C4-2B (cell line): ENCODE data around the gene MRFAP1L1.

Experiments used
- H3K27ac ChIP-seq: fragments of 450-650 bp; 2 replicates; pipeline ENCODE4 v1.5.1; 2017
- ZFX ChIP-seq: fragments of 450-650 bp; IDR thresholded peaks from 2 replicates; pipeline ENCODE4 v1.6.1; 2017
- TF ChIP-seq, protein P1 (sequence below): fragments of 450-650 bp; conservative IDR thresholded peaks from 2 replicates; pipeline ENCODE4 v1.5.1; 2017; ENCODE audit warnings: mild to moderate bottlenecking

The MRFAP1L1 gene

DNA sequence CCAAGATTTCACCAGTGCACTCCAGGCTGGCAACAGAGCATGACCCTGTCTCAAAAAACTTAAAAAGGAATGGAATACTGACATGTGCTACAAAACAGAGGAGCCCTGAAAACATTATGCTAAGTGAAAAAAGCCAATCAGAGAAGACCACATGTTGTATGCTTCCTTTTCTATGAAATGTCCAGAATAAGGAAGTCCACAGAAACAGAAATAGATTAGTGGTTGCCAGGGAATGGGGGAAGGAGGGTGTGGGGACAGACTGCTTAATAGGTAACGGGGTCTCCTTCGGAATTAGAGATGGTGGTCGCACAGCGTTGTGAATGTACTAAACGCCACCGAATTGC lies 42.8 kb upstream of the MRFAP1L1 start:
- peak overlapping the region; percentile 94 for H3K27ac ChIP-seq
- TF ChIP-seq ZFX = no peak
- TF ChIP-seq, protein P1, sequence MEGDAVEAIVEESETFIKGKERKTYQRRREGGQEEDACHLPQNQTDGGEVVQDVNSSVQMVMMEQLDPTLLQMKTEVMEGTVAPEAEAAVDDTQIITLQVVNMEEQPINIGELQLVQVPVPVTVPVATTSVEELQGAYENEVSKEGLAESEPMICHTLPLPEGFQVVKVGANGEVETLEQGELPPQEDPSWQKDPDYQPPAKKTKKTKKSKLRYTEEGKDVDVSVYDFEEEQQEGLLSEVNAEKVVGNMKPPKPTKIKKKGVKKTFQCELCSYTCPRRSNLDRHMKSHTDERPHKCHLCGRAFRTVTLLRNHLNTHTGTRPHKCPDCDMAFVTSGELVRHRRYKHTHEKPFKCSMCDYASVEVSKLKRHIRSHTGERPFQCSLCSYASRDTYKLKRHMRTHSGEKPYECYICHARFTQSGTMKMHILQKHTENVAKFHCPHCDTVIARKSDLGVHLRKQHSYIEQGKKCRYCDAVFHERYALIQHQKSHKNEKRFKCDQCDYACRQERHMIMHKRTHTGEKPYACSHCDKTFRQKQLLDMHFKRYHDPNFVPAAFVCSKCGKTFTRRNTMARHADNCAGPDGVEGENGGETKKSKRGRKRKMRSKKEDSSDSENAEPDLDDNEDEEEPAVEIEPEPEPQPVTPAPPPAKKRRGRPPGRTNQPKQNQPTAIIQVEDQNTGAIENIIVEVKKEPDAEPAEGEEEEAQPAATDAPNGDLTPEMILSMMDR = no peak

DNA sequence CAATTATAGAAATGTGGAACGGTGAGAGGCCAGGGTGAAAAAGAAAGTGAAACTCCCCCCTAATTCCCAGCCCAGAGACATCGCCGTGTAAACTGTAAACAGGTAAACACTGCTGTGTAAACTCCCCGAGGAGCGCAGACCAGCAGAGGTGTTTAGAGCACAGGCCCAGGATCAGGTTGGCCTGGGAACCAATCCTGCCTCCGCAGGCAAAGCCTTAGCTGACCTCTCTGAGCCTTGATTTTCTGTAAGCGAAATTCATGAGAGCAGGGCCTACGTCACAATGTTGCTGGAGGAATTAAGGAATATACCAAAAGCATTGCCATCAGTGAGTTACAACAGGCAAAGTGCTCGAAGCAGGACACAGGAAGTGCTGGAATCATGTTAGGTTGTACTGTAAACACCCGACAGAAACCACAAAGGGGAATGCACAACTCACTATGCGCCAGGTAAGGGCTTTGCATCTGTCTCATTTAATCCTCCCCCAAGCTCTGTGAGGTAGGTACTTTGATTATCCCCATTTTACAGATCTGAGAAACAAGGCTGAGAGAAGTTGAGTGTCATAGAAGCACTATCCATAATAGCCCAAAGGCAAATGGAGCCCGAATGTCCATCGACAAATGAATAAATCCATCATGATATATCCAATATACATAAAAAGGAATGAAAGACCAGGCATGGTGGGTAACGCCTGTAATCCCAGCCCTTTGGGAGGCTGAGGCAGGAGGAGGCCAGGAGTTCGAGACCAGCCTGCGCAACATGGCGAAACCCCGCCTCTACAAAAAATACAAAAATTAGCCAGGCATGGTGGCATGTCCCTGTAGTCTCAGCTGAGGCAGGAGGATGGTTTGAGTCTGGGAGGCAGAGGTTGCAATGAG lies 42.2 kb upstream of the MRFAP1L1 start:
- no peak for TF ChIP-seq ZFX
- TF ChIP-seq, protein P1 = no peak

GRCh38 chr4:6750286-6751221 lies 40.9 kb upstream of the MRFAP1L1 start:
- peak overlapping the region; percentile 94 for H3K27ac ChIP-seq
- TF ChIP-seq, protein P1 = no peak
- TF ChIP-seq ZFX = 0 out of 2 replicates have a peak, but pooled peaks have one; percentile 22

More for the DNA sequence above, 42.2 kb upstream of the MRFAP1L1 start:
- peak overlapping the region; percentile 94 for H3K27ac ChIP-seq

- TF ChIP-seq, protein P1 = no peak
- TF ChIP-seq ZFX = no peak; the same call in 1 of the 2 replicates
- H3K27ac ChIP-seq = peak overlapping the region; percentile 94
Observed at GRCh38 chr4:6749340-6750171, 39.9 kb upstream of the MRFAP1L1 start.

DNA sequence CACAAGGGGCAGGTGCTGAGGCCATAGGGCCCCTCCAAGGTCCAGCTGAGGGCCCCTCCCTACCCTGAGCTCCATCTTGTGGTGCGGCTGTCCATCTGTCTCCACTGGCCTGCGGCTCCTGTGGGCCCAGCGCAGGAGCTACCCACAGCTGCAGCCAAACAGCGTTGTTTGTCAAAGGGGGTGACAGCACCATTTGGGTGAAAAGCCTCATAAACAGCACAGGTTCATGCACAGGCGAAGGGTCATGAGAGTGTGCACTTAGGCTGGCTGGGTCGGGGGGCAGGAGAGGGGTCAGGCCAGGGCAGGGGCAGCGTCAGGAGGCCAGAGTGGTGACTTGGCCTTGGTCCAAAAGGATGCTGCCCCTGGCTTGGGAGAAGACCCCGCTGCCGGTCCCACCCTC lies 38.6 kb upstream of the MRFAP1L1 start:
- peak overlapping the region; percentile 94 for H3K27ac ChIP-seq
- TF ChIP-seq ZFX = no peak
- TF ChIP-seq, protein P1 = no peak

GRCh38 chr4:6747294-6748051 lies 37.8 kb upstream of the MRFAP1L1 start:
- H3K27ac ChIP-seq = peak overlapping the region; percentile 94

More at GRCh38 chr4:6747294-6748051, 37.8 kb upstream of the MRFAP1L1 start:
- TF ChIP-seq, protein P1 = no peak
- peak; percentile 47; the same call in 1 of the 2 replicates for TF ChIP-seq ZFX
